IPS-18a (cell line): ENCODE data around the gene PRR22.

Experiments used
- H3K27ac ChIP-seq: one replicate; pipeline ENCODE4 v1.5.1; 2013; ENCODE audit warnings: low read length
- H3K27me3 ChIP-seq: one replicate; pipeline ENCODE4 v1.6.1; 2013; ENCODE audit warnings: mild to moderate bottlenecking, low read length; ENCODE audit not compliant: control insufficient read depth, insufficient read depth
- H3K36me3 ChIP-seq: one replicate; pipeline ENCODE4 v1.6.1; 2013; ENCODE audit warnings: low read depth, low read length; ENCODE audit not compliant: control insufficient read depth
- H3K4me1 ChIP-seq: one replicate; pipeline ENCODE4 v1.6.1; 2013; ENCODE audit warnings: low read depth, low read length; ENCODE audit not compliant: control insufficient read depth
- H3K4me3 ChIP-seq: one replicate; pipeline ENCODE4 v1.5.1; 2013; ENCODE audit warnings: low read length
- H3K9ac ChIP-seq: one replicate; pipeline ENCODE4 v1.6.1; 2013; ENCODE audit warnings: mild to moderate bottlenecking, low read length, moderate library complexity
- H3K9me3 ChIP-seq: one replicate; pipeline ENCODE4 v1.6.1; 2013; ENCODE audit warnings: low read depth, low read length; ENCODE audit not compliant: control insufficient read depth

PRR22 gene

GRCh38 chr19:5824751-5825150, 40.2 kb upstream of the PRR22 start:
- no peaks in the 10 kb centered on the region for H3K27me3 ChIP-seq
- H3K9ac ChIP-seq, result no peak overlapping the region
- no peaks in the 10 kb centered on the region for H3K9me3 ChIP-seq
- no peak overlapping the region for H3K27ac ChIP-seq
- H3K4me3 ChIP-seq, result no peak overlapping the region
- no peaks in the 10 kb centered on the region for H3K36me3 ChIP-seq
- H3K4me1 ChIP-seq, result peaks cover 3% of the 10 kb centered on the region

- peaks cover 2% of the 10 kb centered on the region for H3K4me1 ChIP-seq
Measured at GRCh38 chr19:5823579-5824281, 39.2 kb upstream of the PRR22 start.

GRCh38 chr19:5822181-5822844, 37.8 kb upstream of the PRR22 start:
- Histone ChIP-seq H3K36me3 (no peaks in the 10 kb centered on the region), H3K4me3 (no peak overlapping the region), H3K4me1 (no peaks in the 10 kb centered on the region)

More at GRCh38 chr19:5823579-5824281, 39.2 kb upstream of the PRR22 start:
- H3K36me3 ChIP-seq, result no peaks in the 10 kb centered on the region
- H3K27me3 ChIP-seq, result no peaks in the 10 kb centered on the region
- H3K4me3 ChIP-seq, result no peak overlapping the region
- H3K9ac ChIP-seq, result no peak overlapping the region
- H3K27ac ChIP-seq, result no peak overlapping the region
- no peaks in the 10 kb centered on the region for H3K9me3 ChIP-seq

GRCh38 chr19:5821521-5822180, 37.1 kb upstream of the PRR22 start:
- no peaks in the 10 kb centered on the region for H3K9me3 ChIP-seq
- H3K27me3 ChIP-seq, result no peaks in the 10 kb centered on the region
- H3K36me3 ChIP-seq, result no peaks in the 10 kb centered on the region
- no peak overlapping the region for H3K4me3 ChIP-seq
- H3K9ac ChIP-seq, result no peak overlapping the region
- no peak overlapping the region for H3K27ac ChIP-seq
- no peaks in the 10 kb centered on the region for H3K4me1 ChIP-seq

More at GRCh38 chr19:5822181-5822844, 37.8 kb upstream of the PRR22 start:
- Histone ChIP-seq H3K9ac (no peak overlapping the region), H3K27me3 (no peaks in the 10 kb centered on the region), H3K9me3 (no peaks in the 10 kb centered on the region), H3K27ac (no peak overlapping the region)

GRCh38 chr19:5820785-5821184, 36.2 kb upstream of the PRR22 start:
- H3K4me3 ChIP-seq, result no peak overlapping the region
- no peak overlapping the region for H3K9ac ChIP-seq
- no peak overlapping the region for H3K27ac ChIP-seq
- no peaks in the 10 kb centered on the region for H3K9me3 ChIP-seq
- H3K27me3 ChIP-seq, result no peaks in the 10 kb centered on the region
- no peaks in the 10 kb centered on the region for H3K4me1 ChIP-seq
- no peaks in the 10 kb centered on the region for H3K36me3 ChIP-seq

GRCh38 chr19:5818594-5818993, 34.0 kb upstream of the PRR22 start:
- no peaks in the 10 kb centered on the region for H3K27me3 ChIP-seq
- H3K27ac ChIP-seq, result no peak overlapping the region
- H3K9me3 ChIP-seq, result no peaks in the 10 kb centered on the region
- H3K4me1 ChIP-seq, result no peaks in the 10 kb centered on the region
- H3K4me3 ChIP-seq, result no peak overlapping the region
- H3K9ac ChIP-seq, result no peak overlapping the region
- H3K36me3 ChIP-seq, result no peaks in the 10 kb centered on the region

- H3K36me3 ChIP-seq, result no peaks in the 10 kb centered on the region
- H3K9ac ChIP-seq, result no peak overlapping the region
- no peaks in the 10 kb centered on the region for H3K27me3 ChIP-seq
- H3K4me3 ChIP-seq, result no peak overlapping the region
- no peaks in the 10 kb centered on the region for H3K9me3 ChIP-seq
- no peak overlapping the region for H3K27ac ChIP-seq
- H3K4me1 ChIP-seq, result no peaks in the 10 kb centered on the region
Measured at GRCh38 chr19:5817218-5817617, 32.7 kb upstream of the PRR22 start.

- no peak overlapping the region for H3K4me3 ChIP-seq
- no peak overlapping the region for H3K9ac ChIP-seq
- no peaks in the 10 kb centered on the region for H3K9me3 ChIP-seq
- H3K4me1 ChIP-seq, result no peaks in the 10 kb centered on the region
- H3K36me3 ChIP-seq, result no peaks in the 10 kb centered on the region
- no peak overlapping the region for H3K27ac ChIP-seq
- H3K27me3 ChIP-seq, result no peaks in the 10 kb centered on the region
Measured at GRCh38 chr19:5814852-5815246, 30.3 kb upstream of the PRR22 start.

GRCh38 chr19:5814123-5814851, 29.7 kb upstream of the PRR22 start:
- H3K4me3 ChIP-seq, result no peak overlapping the region
- no peaks in the 10 kb centered on the region for H3K4me1 ChIP-seq
- H3K9me3 ChIP-seq, result no peaks in the 10 kb centered on the region
- H3K36me3 ChIP-seq, result no peaks in the 10 kb centered on the region
- H3K27me3 ChIP-seq, result no peaks in the 10 kb centered on the region
- H3K27ac ChIP-seq, result no peak overlapping the region
- no peak overlapping the region for H3K9ac ChIP-seq

GRCh38 chr19:5811117-5811516, 26.6 kb upstream of the PRR22 start:
- Histone ChIP-seq H3K27ac (no peak overlapping the region), H3K36me3 (no peaks in the 10 kb centered on the region), H3K9me3 (no peaks in the 10 kb centered on the region), H3K9ac (no peak overlapping the region), H3K4me3 (no peak overlapping the region), H3K27me3 (no peaks in the 10 kb centered on the region), H3K4me1 (no peaks in the 10 kb centered on the region)

- no peaks in the 10 kb centered on the region for H3K36me3 ChIP-seq
- no peaks in the 10 kb centered on the region for H3K4me1 ChIP-seq
- no peak overlapping the region for H3K4me3 ChIP-seq
- H3K27me3 ChIP-seq, result peaks cover 6% of the 10 kb centered on the region
- no peak overlapping the region for H3K9ac ChIP-seq
- H3K27ac ChIP-seq, result no peak overlapping the region
- H3K9me3 ChIP-seq, result no peaks in the 10 kb centered on the region
Measured at GRCh38 chr19:5809469-5809868, 24.9 kb upstream of the PRR22 start.
